Spleen (tissue), 7 donors: ENCODE data around the gene TLR2.

Experiments used
- CTCF ChIP-seq, 11 experiments: fragments of 200-600 bp in 7 of 11; fragments of 450-650 bp in 4 of 11; sonication (generic) in 4 of 11; IDR thresholded peaks in 8 of 11; conservative IDR thresholded peaks in 3 of 11; 1 replicate in 7 of 11; 2 replicates in 4 of 11; pipeline versions ENCODE4 v1.4.0 to v1.8.0; 2016 to 2021; ENCODE audit warnings: antibody characterized with exemption in 11 of 11, inconsistent platforms in 4 of 11, mild to moderate bottlenecking in 1 of 11
- POLR2A ChIP-seq, 3 donors: fragments of 450-650 bp; IDR thresholded peaks; one replicate each; pipeline ENCODE4 v1.5.1; 2017; ENCODE audit warnings: antibody characterized with exemption in 3 of 3, mild to moderate bottlenecking in 1 of 3
- POLR2AphosphoS5 ChIP-seq, 3 donors: sonication (generic); formaldehyde crosslinking; IDR thresholded peaks; one replicate each; pipeline ENCODE4 v1.5.1; 2017; ENCODE audit warnings: antibody characterized with exemption in 3 of 3
- donor health status: DM: no; HTN: no; CAD: no; lungs with moderate emphysema.
- donor health status: DM: no; HTN: no; CAD: no.
- donor health status: DM: no; HTN: no; CAD: no.

- TF ChIP-seq POLR2AphosphoS5 (IDR thresholded peaks at IDR 0.05) = no peak
- no peak for TF ChIP-seq CTCF (IDR thresholded peaks at IDR 0.05 in 8 of 11, conservative IDR thresholded peaks at IDR 0.05 in 3 of 11)
- no peak for TF ChIP-seq POLR2A (IDR thresholded peaks at IDR 0.05)
Measured at GRCh38 chr4:153641532-153641931, 42.5 kb upstream of the TLR2 start.
